Middle frontal gyrus (tissue), 1 donor: ENCODE measurements around the gene DNAJB4.

Experiments used
- DNase-seq: peaks from one replicate; pipeline ENCODE4 v3.0.0-alpha.2; 2015; ENCODE audit warnings: low spot score; ENCODE audit errors: extremely low spot score

DNAJB4 gene

GRCh38 chr1:78036450-78036849, 31.7 kb downstream of the DNAJB4 start:
- no peak for DNase-seq

DNA sequence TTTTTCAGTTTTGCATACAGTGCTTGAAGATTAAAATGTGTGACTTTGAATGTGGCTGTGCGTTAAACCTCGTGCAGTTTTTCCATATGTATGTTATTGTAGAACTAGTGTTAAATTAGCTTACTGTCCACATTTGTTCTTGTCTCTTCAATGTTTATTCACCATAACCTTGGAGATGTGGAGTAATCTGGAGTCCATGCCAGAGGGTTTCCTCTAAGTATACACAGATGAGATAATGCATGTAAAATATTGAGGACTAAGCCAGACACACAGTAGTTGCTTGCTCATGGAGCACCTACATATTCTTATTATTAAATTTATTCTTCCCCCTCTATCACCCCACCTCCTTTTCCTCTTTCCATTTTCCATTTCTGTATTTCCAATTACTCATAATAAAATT, 33.3 kb downstream of the DNAJB4 start:
- no peak for DNase-seq

- no peak for DNase-seq
Measured at GRCh38 chr1:78038491-78038939, 33.8 kb downstream of the DNAJB4 start.

GRCh38 chr1:78040484-78041089, 35.8 kb downstream of the DNAJB4 start:
- DNase-seq: no peak

DNA sequence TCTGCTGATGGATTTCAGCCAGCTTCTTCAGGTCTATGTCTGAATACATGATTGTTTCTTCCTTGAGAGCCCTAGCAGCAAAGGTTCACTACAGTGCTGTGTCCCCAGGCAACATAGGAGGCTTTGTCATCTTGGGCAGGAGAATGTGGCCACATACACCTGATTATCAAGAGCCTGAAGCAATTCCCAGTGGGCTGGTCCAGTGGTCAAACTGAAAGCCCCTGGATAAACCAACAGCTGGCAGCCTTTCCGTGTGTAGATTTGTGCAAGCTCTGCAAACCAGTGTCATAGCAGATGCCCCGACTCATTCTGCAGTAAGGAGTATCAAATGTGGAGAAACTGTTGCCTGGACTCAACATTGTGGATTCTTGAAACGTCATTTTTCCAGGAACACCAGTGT, 38.7 kb downstream of the DNAJB4 start:
- DNase-seq: no peak

- no peak for DNase-seq
Measured at GRCh38 chr1:78044796-78045562, 40.2 kb downstream of the DNAJB4 start.

DNA sequence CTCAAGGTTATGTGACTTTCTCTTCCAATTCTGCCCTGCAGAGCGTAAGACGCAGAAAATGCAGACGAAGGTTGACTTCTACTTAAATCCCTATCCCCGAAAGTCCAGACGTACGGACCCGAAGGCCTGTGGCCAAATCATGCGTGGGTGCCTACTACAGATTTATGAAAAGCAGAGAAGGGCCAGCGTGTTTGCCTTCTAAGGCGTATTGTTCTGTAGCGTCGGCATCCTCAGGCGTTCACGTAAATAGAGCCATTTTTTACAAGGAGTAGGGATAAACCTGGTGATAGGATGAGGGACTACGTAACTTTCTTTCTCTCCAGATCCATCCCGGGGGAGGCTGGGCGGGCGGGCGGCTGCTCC, 40.8 kb downstream of the DNAJB4 start:
- no peak for DNase-seq

DNA sequence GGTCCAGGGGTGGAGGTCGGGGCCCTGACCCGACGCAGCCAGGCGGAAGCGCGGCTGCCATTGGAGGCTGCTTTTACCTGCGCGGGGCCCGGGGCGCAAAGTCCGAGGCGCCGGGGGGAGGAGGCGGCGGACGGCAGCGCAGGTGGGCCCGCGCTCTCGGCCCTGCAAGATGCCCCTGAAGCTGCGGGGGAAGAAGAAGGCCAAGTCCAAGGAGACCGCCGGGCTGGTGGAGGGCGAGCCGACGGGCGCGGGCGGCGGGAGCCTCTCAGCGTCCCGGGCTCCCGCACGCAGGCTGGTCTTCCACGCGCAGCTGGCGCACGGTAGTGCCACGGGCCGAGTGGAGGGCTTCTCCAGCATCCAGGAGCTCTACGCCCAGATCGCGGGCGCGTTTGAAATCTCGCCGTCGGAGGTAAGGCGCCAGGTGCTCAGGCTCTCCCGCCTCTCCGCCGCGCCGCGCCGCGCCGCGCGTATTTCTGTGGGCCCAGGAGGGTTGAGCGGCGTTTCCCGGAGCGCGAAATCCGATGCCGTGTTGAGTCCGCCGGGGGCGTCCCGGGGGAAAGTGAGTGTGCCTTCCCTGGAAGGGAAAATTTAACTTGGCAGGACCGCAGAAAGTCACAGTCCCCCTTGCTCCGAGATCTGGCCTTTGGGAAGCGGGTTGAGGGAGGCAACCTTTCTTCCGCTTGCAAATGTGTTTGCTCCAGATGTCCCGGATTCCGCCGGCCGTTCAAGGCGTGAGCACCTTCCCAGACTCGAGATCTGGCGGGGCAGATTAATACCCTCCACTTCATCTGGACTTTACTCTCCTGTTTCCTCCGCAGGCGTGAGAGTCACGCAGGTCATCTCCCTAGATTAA, 41.4 kb downstream of the DNAJB4 start, which contains the start of gene GIPC2:
TSS of gene GIPC2 (plus strand) at position 41 of the 853 bp plus-strand sequence. CDS start at position 170, 129 bp downstream.
- no peak for DNase-seq

- DNase-seq: no peak
Measured at GRCh38 chr1:78047106-78047505, 42.4 kb downstream of the DNAJB4 start.

- DNase-seq: no peak
Measured at GRCh38 chr1:78047631-78048030, 42.9 kb downstream of the DNAJB4 start.

GRCh38 chr1:78048446-78048845, 43.7 kb downstream of the DNAJB4 start:
- no peak for DNase-seq

DNA sequence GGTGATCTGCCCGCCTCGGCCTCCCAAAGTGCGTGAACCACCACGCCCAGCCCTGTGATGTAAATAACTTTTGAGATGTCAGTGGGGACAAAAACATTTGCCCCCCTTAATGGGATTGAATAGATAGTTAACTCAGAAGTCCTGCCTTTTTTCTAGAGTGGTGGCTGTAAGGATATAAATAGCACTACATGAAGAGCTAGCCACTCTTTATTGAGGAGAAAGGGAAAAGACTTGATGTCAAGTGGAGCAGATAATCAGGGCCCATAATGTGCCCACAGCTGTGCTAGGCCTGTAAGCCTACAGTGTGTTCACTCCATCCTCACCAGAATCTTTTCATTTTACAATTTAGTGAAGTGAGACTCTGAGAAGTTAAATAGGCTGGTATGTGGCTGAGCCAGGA, 44.7 kb downstream of the DNAJB4 start:
- DNase-seq: no peak

DNA sequence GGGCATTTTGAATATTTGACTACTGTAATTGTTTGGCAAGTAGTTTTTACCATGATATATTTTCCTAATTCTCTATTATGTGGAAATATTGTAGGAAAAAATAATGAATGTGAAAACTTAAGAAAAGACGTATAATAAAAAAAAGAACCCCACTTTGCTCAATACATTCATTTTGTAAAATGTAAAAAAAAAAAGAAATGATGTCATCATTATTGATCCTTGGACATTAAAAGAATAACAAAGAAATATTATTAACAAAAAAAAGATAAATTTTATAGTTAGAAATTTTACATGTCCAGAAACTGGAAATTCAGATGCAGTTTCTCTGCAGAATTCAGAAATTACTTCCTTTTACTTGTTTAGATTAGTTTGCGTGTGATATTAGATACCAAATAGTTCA, 46.3 kb downstream of the DNAJB4 start:
- no peak for DNase-seq

DNA sequence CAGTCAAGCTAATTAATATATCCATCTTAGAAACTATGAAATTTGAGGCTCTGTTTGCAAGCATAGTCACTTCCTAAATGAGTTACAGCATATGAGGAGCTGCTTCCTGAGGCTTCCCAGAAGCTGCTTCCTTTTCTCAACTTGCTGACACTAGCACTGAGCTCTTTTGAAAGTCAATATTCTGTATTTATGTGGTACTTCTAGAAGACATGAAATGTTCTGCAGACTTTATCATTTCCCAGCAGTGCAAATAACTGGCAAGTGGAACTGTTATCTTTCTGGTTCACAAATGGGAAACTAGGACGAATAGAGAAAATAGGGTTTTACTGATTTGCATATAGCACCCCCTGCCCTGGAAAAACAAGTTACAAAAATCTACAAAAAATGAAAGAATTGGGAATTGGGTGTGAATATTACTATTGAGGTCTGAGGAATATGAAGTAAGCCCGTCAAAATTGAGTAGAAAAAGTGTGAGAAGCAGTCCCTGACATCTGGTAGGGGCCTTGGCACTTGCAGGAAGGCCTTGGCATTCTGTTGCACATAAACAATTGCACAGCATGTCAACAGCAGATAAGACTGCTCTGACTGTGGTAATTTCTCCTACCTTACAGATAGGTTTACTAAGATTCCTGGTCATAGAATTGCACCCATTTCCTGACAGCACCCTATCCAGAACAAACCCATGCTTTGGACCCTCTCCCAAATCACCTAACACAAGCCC, 48.1 kb downstream of the DNAJB4 start:
- no peak for DNase-seq

DNA sequence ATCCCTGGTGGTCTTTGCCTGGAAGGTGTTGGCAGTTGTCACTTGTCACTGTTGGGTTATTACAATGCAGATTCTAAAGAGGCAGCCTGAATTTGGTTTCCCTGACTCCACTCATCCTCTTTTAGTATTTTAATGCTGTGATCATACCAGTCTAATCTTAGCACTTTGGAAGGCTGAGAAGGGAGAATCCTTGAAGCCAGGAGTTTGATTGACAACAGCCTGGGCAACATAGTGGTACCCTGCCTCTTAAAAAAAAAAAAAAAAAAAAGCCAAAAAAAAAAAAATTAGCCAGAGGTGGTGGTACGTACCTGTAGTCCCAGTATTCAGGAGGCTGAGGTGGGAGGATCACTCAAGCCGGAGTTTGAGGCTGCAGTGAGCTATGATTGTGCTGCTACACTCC, 48.8 kb downstream of the DNAJB4 start:
- no peak for DNase-seq

GRCh38 chr1:78054559-78054958, 49.8 kb downstream of the DNAJB4 start:
- DNase-seq: no peak

GRCh38 chr1:78054972-78055371, 50.2 kb downstream of the DNAJB4 start:
- DNase-seq: no peak

DNA sequence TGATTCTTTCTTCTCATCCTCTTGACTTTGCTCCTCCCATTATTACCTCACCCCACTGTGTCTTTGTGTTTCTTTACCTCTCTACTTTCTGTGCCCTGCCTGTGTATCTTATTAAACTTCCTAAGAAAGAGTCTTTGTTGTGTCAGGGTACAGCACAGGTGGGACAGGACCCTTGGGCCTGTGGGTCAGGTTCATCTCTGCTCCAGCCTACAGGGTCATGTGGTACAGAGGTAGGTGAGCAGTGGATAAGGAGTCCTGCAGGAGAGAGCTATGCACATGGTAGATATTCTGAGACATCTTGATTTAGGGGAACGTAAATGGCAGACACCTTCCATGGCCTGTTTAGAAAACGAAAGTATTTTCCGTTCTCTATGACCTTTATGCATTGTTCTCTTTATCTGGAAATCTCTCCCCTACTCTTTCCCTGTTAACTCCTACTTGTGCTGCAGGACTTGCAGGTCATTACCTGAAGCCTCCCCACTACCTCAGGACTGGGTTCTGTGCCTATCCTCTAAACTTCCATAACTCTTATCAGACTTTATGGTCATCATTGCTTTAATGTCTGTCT, 50.9 kb downstream of the DNAJB4 start:
- no peak for DNase-seq

DNA sequence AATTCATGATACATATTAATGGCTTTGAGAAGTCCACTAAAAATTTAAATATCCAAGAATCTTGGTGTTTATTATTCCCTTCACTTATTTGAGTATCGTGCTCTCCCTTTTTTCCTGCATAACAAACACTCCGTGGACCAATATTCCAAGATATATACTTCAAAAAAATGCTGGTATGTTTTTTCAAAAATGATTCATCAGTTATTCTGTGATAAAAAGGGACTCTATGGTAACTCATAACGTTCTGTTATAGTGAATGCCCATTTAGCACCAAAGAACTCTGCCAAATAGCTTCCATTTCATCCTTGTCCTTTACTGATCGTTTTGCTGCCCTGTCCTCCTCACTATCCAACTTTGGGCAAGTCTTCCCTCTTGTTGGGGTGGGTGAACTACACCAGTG, 53.9 kb downstream of the DNAJB4 start:
- DNase-seq: no peak

DNA sequence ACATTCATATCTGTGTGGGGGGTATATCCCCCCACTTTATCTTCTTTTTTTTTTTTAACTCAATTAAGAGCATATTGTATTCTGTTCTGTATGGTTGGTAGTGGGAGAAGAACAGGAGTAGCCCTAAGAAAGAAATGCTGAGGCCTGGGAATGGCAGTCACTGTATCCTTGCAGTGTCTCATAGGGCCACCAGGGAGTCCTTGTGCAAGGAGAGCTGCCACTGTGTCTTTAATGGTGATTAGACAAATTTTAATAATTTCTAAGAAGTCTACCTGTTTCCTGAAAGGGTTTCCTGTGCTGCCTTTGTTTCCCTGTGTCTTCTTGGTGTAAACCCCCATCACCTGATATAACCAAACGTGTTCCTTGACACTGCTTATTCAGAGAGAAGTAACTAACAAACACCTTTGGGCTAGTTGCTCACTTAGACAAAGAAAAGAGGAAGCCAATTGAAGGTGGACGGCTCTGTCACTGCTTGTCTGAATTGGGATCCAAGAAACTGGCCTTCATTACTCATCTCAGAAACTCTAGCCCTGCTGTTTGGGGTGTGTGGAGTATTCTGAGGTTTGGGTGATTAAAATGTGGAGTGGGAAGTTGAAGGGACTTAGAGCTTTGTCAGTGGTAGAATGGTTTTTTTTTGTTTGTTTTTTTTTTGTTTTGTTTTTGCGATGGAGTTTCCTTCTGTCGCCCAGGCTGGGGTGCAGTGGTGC, 56.3 kb downstream of the DNAJB4 start:
- no peak for DNase-seq
